ENCODE data around the gene KRT83.

DNA sequence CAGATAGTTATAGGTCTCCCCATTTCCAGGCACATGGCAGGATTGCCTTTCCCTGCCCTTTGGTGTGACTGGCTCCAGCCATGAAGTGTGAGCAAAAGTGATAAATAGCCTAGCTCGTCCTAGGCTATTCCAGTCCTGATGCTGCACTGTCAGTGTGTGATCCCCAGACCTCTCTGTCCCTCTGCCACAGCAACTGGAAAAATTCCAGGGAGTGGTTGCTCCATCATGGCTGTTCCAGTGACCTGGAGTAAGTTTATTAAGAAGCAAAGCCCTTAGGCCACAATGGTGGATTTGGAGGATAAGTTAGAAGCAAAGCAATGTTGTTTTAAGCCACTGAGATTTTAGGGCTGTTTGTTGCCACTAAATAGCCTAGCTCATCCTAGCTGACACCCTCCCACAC is 9.8 kb upstream of the KRT83 start:
- TF ChIP-seq, protein P1, sequence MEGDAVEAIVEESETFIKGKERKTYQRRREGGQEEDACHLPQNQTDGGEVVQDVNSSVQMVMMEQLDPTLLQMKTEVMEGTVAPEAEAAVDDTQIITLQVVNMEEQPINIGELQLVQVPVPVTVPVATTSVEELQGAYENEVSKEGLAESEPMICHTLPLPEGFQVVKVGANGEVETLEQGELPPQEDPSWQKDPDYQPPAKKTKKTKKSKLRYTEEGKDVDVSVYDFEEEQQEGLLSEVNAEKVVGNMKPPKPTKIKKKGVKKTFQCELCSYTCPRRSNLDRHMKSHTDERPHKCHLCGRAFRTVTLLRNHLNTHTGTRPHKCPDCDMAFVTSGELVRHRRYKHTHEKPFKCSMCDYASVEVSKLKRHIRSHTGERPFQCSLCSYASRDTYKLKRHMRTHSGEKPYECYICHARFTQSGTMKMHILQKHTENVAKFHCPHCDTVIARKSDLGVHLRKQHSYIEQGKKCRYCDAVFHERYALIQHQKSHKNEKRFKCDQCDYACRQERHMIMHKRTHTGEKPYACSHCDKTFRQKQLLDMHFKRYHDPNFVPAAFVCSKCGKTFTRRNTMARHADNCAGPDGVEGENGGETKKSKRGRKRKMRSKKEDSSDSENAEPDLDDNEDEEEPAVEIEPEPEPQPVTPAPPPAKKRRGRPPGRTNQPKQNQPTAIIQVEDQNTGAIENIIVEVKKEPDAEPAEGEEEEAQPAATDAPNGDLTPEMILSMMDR (conservative IDR thresholded peaks at IDR 0.05 in 1 of 2, IDR thresholded peaks at IDR 0.05 in 1 of 2; ENCODE audit: low read depth in 1 of 2, low read length in 2 of 2): no peak
- TF ChIP-seq EZH2 (IDR thresholded peaks at IDR 0.05; ENCODE audit: low read length, missing control alignments): no peak

All from fibroblast of lung (primary cell).